GM18867 (cell line): ENCODE measurements around the gene CEACAM16.
"Not testable (repeated sequence)": the region's sequence is repeated elsewhere in the genome, so short reads cannot be mapped to it uniquely, and the experiment has no call there.

Source experiments
- ATAC-seq: cut with Tn5 transposase; IDR thresholded peaks from one replicate; pipeline ENCODE4 v1.9.1; 2021; ENCODE audit warnings: mild to moderate bottlenecking, moderate library complexity; ENCODE audit not compliant: unreplicated experiment

Gene CEACAM16

GRCh38 chr19:44698492-44699201 lies at the start of gene CEACAM16:
TSS of gene CEACAM16 (plus strand) at chr19:44699151. CDS start at chr19:44701457, 2,306 bp downstream.
- no peak for ATAC-seq

GRCh38 chr19:44649578-44650145 lies 49.3 kb upstream of the CEACAM16 start:
- no peak for ATAC-seq

- no peak for ATAC-seq
Observed at GRCh38 chr19:44653343-44653742, 45.6 kb upstream of the CEACAM16 start.

GRCh38 chr19:44653977-44654774 lies 44.8 kb upstream of the CEACAM16 start:
- peak; percentile 85 for ATAC-seq

DNA sequence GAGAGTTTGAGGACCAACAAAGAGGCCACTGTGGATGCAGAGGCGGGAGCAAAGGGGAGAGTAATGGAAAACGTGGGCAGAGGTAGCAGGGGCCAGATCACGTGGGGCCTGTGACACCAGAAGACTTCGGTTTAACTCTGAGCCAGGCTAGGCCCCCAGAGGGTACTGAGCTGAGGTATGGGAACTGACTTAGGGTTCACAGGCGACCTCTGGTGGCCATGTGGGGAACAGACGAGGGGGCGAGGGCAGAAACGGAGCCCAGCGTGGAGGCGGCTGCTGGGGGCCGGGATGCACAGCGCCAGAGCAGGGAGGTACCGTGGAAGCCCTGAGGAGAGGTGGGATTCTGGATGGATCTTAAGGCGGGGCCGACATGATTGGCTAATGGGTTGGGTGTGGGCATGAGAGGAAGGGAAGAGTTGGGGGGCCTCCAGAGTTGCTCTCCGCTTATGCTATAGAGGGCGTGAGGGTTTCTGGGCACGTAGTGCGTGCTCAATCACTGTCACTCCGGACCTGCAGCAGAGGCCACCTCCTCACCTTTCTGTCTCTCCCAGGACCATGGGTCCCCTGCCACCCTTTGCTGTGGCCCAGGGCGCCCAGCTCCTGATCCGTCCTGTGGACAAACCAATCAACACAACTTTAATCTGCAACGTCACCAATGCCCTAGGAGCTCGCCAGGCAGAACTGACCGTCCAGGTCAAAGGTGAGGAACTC lies 41.6 kb upstream of the CEACAM16 start:
- peak; percentile 44 for ATAC-seq

DNA sequence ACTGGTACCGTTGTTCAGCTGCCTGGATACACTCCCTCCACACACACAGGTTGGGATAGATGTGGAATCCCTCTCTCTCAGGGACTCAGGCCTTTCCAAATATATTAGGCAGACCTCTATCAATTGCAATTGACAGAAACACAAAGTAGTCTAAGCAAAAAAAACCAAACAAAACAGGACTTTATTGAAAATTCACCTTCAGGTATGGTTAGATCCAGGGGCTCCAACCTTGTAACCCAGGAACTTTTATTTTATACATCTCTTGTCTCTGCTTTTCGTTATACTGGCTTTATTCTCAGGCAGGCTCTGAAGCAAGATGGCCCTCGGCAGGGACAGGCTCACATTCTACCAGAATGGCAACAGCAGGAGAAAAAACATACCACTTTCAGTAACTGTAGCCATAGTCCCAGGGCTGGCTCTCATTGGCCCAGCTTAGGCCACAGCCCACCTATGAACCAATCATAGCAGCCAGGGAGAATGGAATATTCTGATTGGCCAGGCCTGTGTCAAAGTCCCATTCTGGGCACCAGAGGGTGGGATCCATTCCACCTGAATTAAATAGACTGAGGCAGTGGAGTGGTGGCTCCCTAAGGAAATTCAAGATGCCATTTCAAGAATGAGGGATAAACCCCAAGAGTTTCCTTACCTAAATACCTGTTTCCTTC lies 40.8 kb upstream of the CEACAM16 start:
- ATAC-seq, result no peak

DNA sequence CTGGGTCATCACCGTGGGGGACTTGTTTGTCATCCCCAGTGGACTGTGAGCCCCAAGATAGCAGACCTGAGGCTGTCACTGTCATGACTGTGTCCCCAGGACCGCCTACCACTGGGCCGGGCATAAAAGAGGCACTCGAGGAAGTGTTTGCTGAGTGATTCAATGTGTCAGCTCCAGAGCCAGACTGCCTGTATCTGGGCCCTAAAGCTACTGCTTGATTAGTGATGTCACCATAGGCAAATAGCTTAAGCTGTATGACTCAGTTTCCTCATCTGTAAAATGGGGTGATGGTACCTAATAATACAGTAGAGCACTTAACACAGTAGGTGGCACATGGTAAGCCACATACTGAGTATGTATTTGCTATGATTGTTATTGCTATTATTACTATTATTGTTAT lies 38.9 kb upstream of the CEACAM16 start:
- no peak for ATAC-seq

GRCh38 chr19:44661205-44661604 lies 37.7 kb upstream of the CEACAM16 start:
- no peak for ATAC-seq

- ATAC-seq, result no peak
Observed at GRCh38 chr19:44661904-44662303, 37.0 kb upstream of the CEACAM16 start.

DNA sequence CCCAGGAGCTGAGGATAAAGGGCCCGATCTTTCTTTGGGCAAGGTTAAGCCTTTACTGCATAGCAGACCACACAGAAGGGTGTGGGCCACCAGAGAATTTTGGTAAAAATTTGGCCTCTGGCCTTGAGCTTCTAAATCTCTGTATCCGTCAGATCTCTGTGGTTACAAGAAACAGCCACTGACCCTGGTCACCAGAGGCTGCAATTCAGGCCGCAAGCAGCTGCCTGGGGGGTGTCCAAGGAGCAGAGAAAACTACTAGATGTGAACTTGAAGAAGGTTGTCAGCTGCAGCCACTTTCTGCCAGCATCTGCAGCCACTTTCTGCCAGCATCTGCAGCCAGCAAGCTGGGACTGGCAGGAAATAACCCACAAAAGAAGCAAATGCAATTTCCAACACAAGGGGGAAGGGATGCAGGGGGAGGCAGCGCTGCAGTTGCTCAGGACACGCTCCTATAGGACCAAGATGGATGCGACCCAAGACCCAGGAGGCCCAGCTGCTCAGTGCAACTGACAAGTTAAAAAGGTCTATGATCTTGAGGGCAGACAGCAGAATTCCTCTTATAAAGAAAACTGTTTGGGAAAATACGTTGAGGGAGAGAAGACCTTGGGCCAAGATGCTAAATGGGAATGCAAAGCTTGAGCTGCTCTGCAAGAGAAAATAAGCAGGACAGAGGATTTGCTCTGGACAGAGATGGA lies 36.1 kb upstream of the CEACAM16 start:
- ATAC-seq, result no peak

GRCh38 chr19:44663996-44664395 lies 35.0 kb upstream of the CEACAM16 start:
- no peak for ATAC-seq

DNA sequence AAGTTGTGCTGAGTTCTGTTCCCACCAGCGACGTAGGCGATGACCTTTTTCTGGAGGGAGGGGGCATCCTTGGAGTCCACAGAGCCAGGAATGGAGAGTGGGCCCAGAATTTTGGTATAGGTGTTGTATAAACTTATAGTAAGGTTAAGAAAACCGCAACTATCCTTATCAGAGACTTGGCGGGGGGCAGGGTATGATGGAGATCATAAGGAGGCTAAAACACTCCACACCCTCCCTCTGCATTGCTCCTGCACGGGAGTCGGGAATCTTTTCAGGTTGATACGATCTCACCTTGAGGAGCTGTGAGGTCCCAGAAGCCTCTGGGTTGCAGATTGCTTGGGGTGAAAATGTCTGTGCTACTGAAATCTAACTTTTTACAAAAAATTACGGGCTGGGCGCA lies 34.0 kb upstream of the CEACAM16 start:
- no peak for ATAC-seq

DNA sequence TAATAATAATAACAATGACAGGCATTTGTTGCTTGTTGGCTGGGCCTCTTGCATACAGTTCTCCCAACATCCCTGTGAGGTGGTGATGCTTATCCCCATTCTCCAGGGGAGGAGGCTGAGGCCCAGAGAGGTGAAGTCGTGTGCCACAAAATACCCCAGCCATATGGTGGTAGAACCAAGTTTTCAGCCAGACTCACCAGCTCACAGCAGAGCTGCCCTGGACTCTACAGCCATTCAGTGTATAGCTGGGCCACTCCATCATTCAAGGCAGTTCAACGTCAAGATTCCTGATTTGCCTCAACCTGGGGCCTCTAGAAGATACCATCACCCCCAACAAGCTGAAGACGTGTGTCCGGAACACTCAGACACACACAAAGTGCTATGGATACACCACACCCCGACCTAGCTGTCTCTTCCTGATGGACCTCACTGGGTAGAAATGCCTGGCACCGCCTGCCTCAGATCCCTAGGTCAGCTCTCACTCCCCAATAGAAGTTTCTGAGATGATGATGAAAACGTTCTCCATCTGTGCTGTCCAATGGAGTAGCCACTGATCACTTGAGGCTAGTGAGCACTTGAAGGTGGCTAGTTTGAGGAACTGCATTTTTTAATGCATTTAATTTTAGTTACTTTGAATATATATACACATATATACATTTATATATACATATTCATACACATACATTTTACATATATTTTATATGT lies 31.9 kb upstream of the CEACAM16 start:
- no peak for ATAC-seq

GRCh38 chr19:44668985-44669764 lies 29.8 kb upstream of the CEACAM16 start:
- no peak for ATAC-seq

GRCh38 chr19:44670027-44670426 lies 28.9 kb upstream of the CEACAM16 start:
- ATAC-seq, result not testable (repeated sequence)

- no peak for ATAC-seq
Observed at GRCh38 chr19:44671400-44671799, 27.6 kb upstream of the CEACAM16 start, which contains the start of gene CEACAM19. TSS of gene CEACAM19 (plus strand) at chr19:44671482. CDS start at chr19:44671932, 450 bp downstream.

GRCh38 chr19:44672226-44672625 lies 26.7 kb upstream of the CEACAM16 start:
- ATAC-seq, result no peak

DNA sequence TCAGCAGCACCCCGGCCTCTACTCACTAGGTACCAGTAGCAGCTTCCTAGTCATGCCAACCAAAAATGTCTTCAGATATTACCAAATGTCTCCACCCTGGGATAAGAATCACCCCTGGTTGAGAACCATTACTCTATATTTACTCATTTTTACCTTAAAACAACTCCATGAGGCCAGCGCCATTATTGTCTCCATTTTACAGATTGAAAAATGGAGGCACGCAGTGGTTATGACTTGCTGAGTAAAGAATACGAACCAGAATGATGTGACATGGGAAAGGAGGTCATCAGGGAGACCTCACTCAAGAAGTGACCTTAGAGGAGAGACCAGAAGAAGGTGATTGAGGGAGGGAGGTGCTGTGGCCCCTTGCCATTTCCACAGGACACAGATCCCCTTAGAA lies 25.4 kb upstream of the CEACAM16 start:
- ATAC-seq, result no peak

- no peak for ATAC-seq
Observed at GRCh38 chr19:44675521-44675920, 23.4 kb upstream of the CEACAM16 start.
